Activated naive CD4-positive, alpha-beta T cell treated with anti-CD3 and anti-CD28 coated beads, Interleukin-2, amount 50 U/mL, for 72 hours (primary cell): ENCODE measurements around the gene UTS2. TPM values are rescaled to one million over a fixed set of nuclear protein-coding genes. Genes with fewer than 3 reads are reported as not detected.
A peak's percentile ranks its signal among the peaks of the same experiment; 100 is the strongest.

ENCODE experiments used
- ATAC-seq, 2 donors: fragments of 150-1000 bp; cut with Tn5 transposase; 2 replicates each; pipeline ENCODE4 v1.10.0; 2021; ENCODE audit warnings: mild to moderate bottlenecking in 2 of 2, moderate library complexity in 2 of 2
- DNase-seq, 2 donors: peaks; one replicate each; pipeline ENCODE4 v3.0.0; 2021 to 2022; ENCODE audit warnings: low spot score in 2 of 2
- H3K27ac Mint-ChIP-seq, 2 donors: one replicate each; pipeline ENCODE4 v1.8.0; 2022; ENCODE audit warnings: mild to moderate bottlenecking in 2 of 2, mixed read lengths in 2 of 2
- H3K36me3 Mint-ChIP-seq, 2 donors: one replicate each; pipeline ENCODE4 v1.8.0; 2022; ENCODE audit warnings: mixed read lengths in 2 of 2
- H3K9me3 Mint-ChIP-seq, 2 donors: one replicate each; pipeline ENCODE4 v1.8.0; 2022; ENCODE audit warnings: mixed read lengths in 2 of 2
- total RNA-seq, 2 donors: library from RNA; stranded (reverse); gene quantifications; one replicate each; pipeline ENCODE4 v1.2.3, GENCODE V29; 2022

UTS2 gene
- under 1 TPM in 1 of 2 donors, not detected in 1; 0.14 TPM for total RNA-seq

GRCh38 chr1:7852804-7853683, at the start of gene UTS2:
Gene UTS2, minus strand, starts transcription at chr1:7853065. Its CDS starts 62 bp downstream, at chr1:7853003.
- H3K9me3 Mint-ChIP-seq = no peaks in the 10 kb centered on the region
- H3K27ac Mint-ChIP-seq = no peak within 1 kb of the TSS
- no peaks in the 10 kb centered on the region for H3K36me3 Mint-ChIP-seq
- DNase-seq = no peak
- no peak for ATAC-seq

- ATAC-seq (peak in 1 of 2 donors; percentile 23), DNase-seq (no peak)
- Mint-ChIP-seq H3K9me3 (no peaks in the 10 kb centered on the region), H3K27ac (peak overlapping the region in 1 of 2 donors; percentile 29), H3K36me3 (no peaks in the 10 kb centered on the region)
These were observed 46.9 kb upstream of the UTS2 start for GRCh38 chr1:7899741-7900140.

GRCh38 chr1:7898962-7899361, 46.1 kb upstream of the UTS2 start:
- ATAC-seq (no peak), DNase-seq (no peak)
- no peaks in the 10 kb centered on the region for H3K9me3 Mint-ChIP-seq
- no peaks in the 10 kb centered on the region for H3K36me3 Mint-ChIP-seq
- peak overlapping the region in 1 of 2 donors; percentile 31 for H3K27ac Mint-ChIP-seq

- no peak for ATAC-seq
These were observed 44.1 kb upstream of the UTS2 start for GRCh38 chr1:7896994-7897393.

GRCh38 chr1:7893529-7894180, 40.8 kb upstream of the UTS2 start:
- DNase-seq (no peak), ATAC-seq (no peak)
- Mint-ChIP-seq H3K36me3 (no peaks in the 10 kb centered on the region), H3K27ac (no peak overlapping the region), H3K9me3 (no peaks in the 10 kb centered on the region)

More at GRCh38 chr1:7896994-7897393, 44.1 kb upstream of the UTS2 start:
- no peaks in the 10 kb centered on the region for H3K36me3 Mint-ChIP-seq
- H3K27ac Mint-ChIP-seq = no peak overlapping the region
- H3K9me3 Mint-ChIP-seq = no peaks in the 10 kb centered on the region
- DNase-seq = no peak

GRCh38 chr1:7891804-7892203, 38.9 kb upstream of the UTS2 start:
- DNase-seq = no peak
- no peaks in the 10 kb centered on the region for H3K36me3 Mint-ChIP-seq
- H3K9me3 Mint-ChIP-seq = no peaks in the 10 kb centered on the region
- no peak overlapping the region for H3K27ac Mint-ChIP-seq
- no peak for ATAC-seq

- DNase-seq = no peak
- Mint-ChIP-seq H3K27ac (no peak overlapping the region), H3K36me3 (no peaks in the 10 kb centered on the region), H3K9me3 (no peaks in the 10 kb centered on the region)
- ATAC-seq = no peak
These were observed 38.0 kb upstream of the UTS2 start for GRCh38 chr1:7890853-7891252.

- Mint-ChIP-seq H3K27ac (no peak overlapping the region), H3K9me3 (peaks cover 0 to 7% of the 10 kb centered on the region in 2 donors), H3K36me3 (no peaks in the 10 kb centered on the region)
- ATAC-seq = no peak
- DNase-seq = no peak
These were observed 35.6 kb upstream of the UTS2 start for GRCh38 chr1:7888248-7889081.

- Mint-ChIP-seq H3K36me3 (no peaks in the 10 kb centered on the region), H3K9me3 (peaks cover 0 to 7% of the 10 kb centered on the region in 2 donors), H3K27ac (no peak overlapping the region)
- DNase-seq (no peak), ATAC-seq (no peak)
These were observed 33.5 kb upstream of the UTS2 start for GRCh38 chr1:7886405-7886745.

GRCh38 chr1:7885513-7886404, 32.9 kb upstream of the UTS2 start:
- Mint-ChIP-seq H3K27ac (no peak overlapping the region), H3K9me3 (peaks cover 0 to 7% of the 10 kb centered on the region in 2 donors), H3K36me3 (no peaks in the 10 kb centered on the region)
- ATAC-seq (peak; percentile 48 to 53), DNase-seq (peak in 1 of 2 donors; percentile 28)

- Mint-ChIP-seq H3K36me3 (no peaks in the 10 kb centered on the region), H3K9me3 (peaks cover 0 to 7% of the 10 kb centered on the region in 2 donors), H3K27ac (no peak overlapping the region)
- ATAC-seq (no peak), DNase-seq (no peak)
These were observed 31.9 kb upstream of the UTS2 start for GRCh38 chr1:7884757-7885156.

GRCh38 chr1:7879228-7879627, 26.4 kb upstream of the UTS2 start:
- peaks cover 3 to 13% of the 10 kb centered on the region in 2 donors for H3K9me3 Mint-ChIP-seq
- DNase-seq = no peak
- no peak overlapping the region for H3K27ac Mint-ChIP-seq
- ATAC-seq = no peak
- peaks cover 5 to 10% of the 10 kb centered on the region in 2 donors for H3K36me3 Mint-ChIP-seq

- peaks cover 5 to 10% of the 10 kb centered on the region in 2 donors for H3K36me3 Mint-ChIP-seq
- no peak overlapping the region for H3K27ac Mint-ChIP-seq
- peaks cover 3 to 13% of the 10 kb centered on the region in 2 donors for H3K9me3 Mint-ChIP-seq
- no peak for DNase-seq
- ATAC-seq = no peak
These were observed 25.2 kb upstream of the UTS2 start for GRCh38 chr1:7878027-7878426.

GRCh38 chr1:7873801-7874795, 21.2 kb upstream of the UTS2 start:
- Mint-ChIP-seq H3K27ac (no peak overlapping the region), H3K36me3 (peaks cover 5 to 10% of the 10 kb centered on the region in 2 donors), H3K9me3 (peaks cover 3 to 13% of the 10 kb centered on the region in 2 donors)
- ATAC-seq (no peak), DNase-seq (no peak)

- Mint-ChIP-seq H3K36me3 (no peaks in the 10 kb centered on the region), H3K27ac (no peak overlapping the region), H3K9me3 (no peaks in the 10 kb centered on the region)
- DNase-seq = no peak
- ATAC-seq = no peak
These were observed 18.3 kb upstream of the UTS2 start for GRCh38 chr1:7871136-7871535.
